RWPE2 (cell line): ENCODE measurements around the gene YJU2.
"Not testable (repeated sequence)": the region's sequence is repeated elsewhere in the genome, so short reads cannot be mapped to it uniquely, and the experiment has no call there.

Experiments
- ATAC-seq: fragments of 200-7000 bp; cut with Tn5 transposase; 3 replicates; pipeline ENCODE4 v1.9.1; 2021; ENCODE audit warnings: low read depth
- DNase-seq: peaks from one replicate; pipeline ENCODE4 v3.0.0-alpha.2; 2020; ENCODE audit warnings: low spot score
- H3K27ac ChIP-seq: fragments of 450-650 bp; 2 replicates; pipeline ENCODE4 v1.5.1; 2017; ENCODE audit warnings: mild to moderate bottlenecking; ENCODE audit not compliant: poor library complexity, severe bottlenecking
- H3K27me3 ChIP-seq: fragments of 250-450 bp; sonication (Bioruptor Pico); 2 replicates; pipeline ENCODE4 v1.5.1; 2021; ENCODE audit warnings: mild to moderate bottlenecking, moderate library complexity; ENCODE audit not compliant: insufficient read depth, poor library complexity, severe bottlenecking
- H3K36me3 ChIP-seq: fragments of 250-450 bp; sonication (Bioruptor Pico); 2 replicates; pipeline ENCODE4 v1.5.1; 2020; ENCODE audit warnings: low read depth, mild to moderate bottlenecking, moderate library complexity
- H3K4me1 ChIP-seq: fragments of 250-450 bp; sonication (Bioruptor Pico); 2 replicates; pipeline ENCODE4 v1.5.1; 2021; ENCODE audit warnings: mild to moderate bottlenecking, moderate library complexity; ENCODE audit not compliant: insufficient read depth, poor library complexity, severe bottlenecking
- H3K4me3 ChIP-seq: fragments of 250-450 bp; sonication (Bioruptor Pico); 2 replicates; pipeline ENCODE4 v1.5.1; 2021; ENCODE audit warnings: mild to moderate bottlenecking, moderate library complexity; ENCODE audit not compliant: severe bottlenecking
- H3K9me3 ChIP-seq: fragments of 250-450 bp; sonication (Bioruptor Pico); 2 replicates; pipeline ENCODE4 v1.5.1; 2021; ENCODE audit warnings: mild to moderate bottlenecking, moderate library complexity; ENCODE audit not compliant: severe bottlenecking
- TF ChIP-seq, protein P1 (sequence below): fragments of 450-650 bp; IDR thresholded peaks from one replicate; pipeline ENCODE4 v1.5.1; 2017; ENCODE audit warnings: mild to moderate bottlenecking, moderate library complexity; ENCODE audit not compliant: poor library complexity, severe bottlenecking

Gene YJU2

GRCh38 chr19:4232614-4233281 is 14.1 kb upstream of the YJU2 start:
- Histone ChIP-seq H3K27ac (no peak overlapping the region), H3K4me3 (no peak overlapping the region), H3K36me3 (no peaks in the 10 kb centered on the region), H3K4me1 (no peaks in the 10 kb centered on the region), H3K27me3 (no peaks in the 10 kb centered on the region), H3K9me3 (no peaks in the 10 kb centered on the region)
- DNase-seq (no peak), ATAC-seq (no peak)
- TF ChIP-seq, protein P1, sequence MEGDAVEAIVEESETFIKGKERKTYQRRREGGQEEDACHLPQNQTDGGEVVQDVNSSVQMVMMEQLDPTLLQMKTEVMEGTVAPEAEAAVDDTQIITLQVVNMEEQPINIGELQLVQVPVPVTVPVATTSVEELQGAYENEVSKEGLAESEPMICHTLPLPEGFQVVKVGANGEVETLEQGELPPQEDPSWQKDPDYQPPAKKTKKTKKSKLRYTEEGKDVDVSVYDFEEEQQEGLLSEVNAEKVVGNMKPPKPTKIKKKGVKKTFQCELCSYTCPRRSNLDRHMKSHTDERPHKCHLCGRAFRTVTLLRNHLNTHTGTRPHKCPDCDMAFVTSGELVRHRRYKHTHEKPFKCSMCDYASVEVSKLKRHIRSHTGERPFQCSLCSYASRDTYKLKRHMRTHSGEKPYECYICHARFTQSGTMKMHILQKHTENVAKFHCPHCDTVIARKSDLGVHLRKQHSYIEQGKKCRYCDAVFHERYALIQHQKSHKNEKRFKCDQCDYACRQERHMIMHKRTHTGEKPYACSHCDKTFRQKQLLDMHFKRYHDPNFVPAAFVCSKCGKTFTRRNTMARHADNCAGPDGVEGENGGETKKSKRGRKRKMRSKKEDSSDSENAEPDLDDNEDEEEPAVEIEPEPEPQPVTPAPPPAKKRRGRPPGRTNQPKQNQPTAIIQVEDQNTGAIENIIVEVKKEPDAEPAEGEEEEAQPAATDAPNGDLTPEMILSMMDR = no peak

- peak; percentile 44; the same call in 1 of the 3 replicates for ATAC-seq
- TF ChIP-seq, protein P1 = peak; percentile 61
Measured at GRCh38 chr19:4233282-4233853, 13.5 kb upstream of the YJU2 start.

GRCh38 chr19:4234142-4234861 is 12.6 kb upstream of the YJU2 start:
- no peaks in the 10 kb centered on the region for H3K27me3 ChIP-seq

More at GRCh38 chr19:4233282-4233853, 13.5 kb upstream of the YJU2 start:
- Histone ChIP-seq H3K4me3 (no peak overlapping the region), H3K27me3 (no peaks in the 10 kb centered on the region), H3K4me1 (no peaks in the 10 kb centered on the region), H3K9me3 (no peaks in the 10 kb centered on the region), H3K36me3 (no peaks in the 10 kb centered on the region), H3K27ac (no peak overlapping the region)
- DNase-seq = no peak

GRCh38 chr19:4234862-4235201 is 12.0 kb upstream of the YJU2 start:
- TF ChIP-seq, protein P1 = no peak
- no peaks in the 10 kb centered on the region for H3K36me3 ChIP-seq

More at GRCh38 chr19:4234142-4234861, 12.6 kb upstream of the YJU2 start:
- ATAC-seq = no peak
- H3K36me3 ChIP-seq = no peaks in the 10 kb centered on the region
- H3K4me1 ChIP-seq = no peaks in the 10 kb centered on the region
- no peaks in the 10 kb centered on the region for H3K9me3 ChIP-seq
- TF ChIP-seq, protein P1 = no peak
- H3K27ac ChIP-seq = no peak overlapping the region
- no peak for DNase-seq
- no peak overlapping the region for H3K4me3 ChIP-seq

GRCh38 chr19:4237510-4237909 is 9.4 kb upstream of the YJU2 start:
- H3K27me3 ChIP-seq, H3K4me3 ChIP-seq, H3K9me3 ChIP-seq, ATAC-seq, H3K36me3 ChIP-seq, H3K4me1 ChIP-seq, H3K27ac ChIP-seq, DNase-seq: not testable (repeated sequence)

More at GRCh38 chr19:4234862-4235201, 12.0 kb upstream of the YJU2 start:
- Histone ChIP-seq H3K9me3 (no peaks in the 10 kb centered on the region), H3K27ac (no peak overlapping the region), H3K27me3 (no peaks in the 10 kb centered on the region), H3K4me3 (no peak overlapping the region), H3K4me1 (no peaks in the 10 kb centered on the region)
- DNase-seq (no peak), ATAC-seq (no peak)
